Body of pancreas (tissue), 4 donors: ENCODE data around the gene EPB41L3. TPM values are rescaled to one million over a fixed set of nuclear protein-coding genes. Genes with fewer than 3 reads are reported as not detected.

Experiments used
- ATAC-seq: fragments of 150-250 bp; one replicate; pipeline ENCODE4 v1.9.1; 2016
- DNase-seq, 4 donors: peaks; one replicate each; pipeline ENCODE4 v3.0.0-alpha.2; 2019
- H3K27ac ChIP-seq, 4 donors: fragments of 200-600 bp; sonication (generic); 1 replicate in 3 of 4; 2 replicates in 1 of 4; pipeline versions ENCODE4 v1.5.1 to v1.6.1; 2016 to 2019; ENCODE audit warnings: mild to moderate bottlenecking in 1 of 4, mixed read lengths in 1 of 4, moderate library complexity in 1 of 4
- H3K27me3 ChIP-seq, 2 donors: fragments of 200-600 bp; sonication (generic); one replicate each; pipeline ENCODE4 v1.6.0; 2016; ENCODE audit warnings: mild to moderate bottlenecking in 1 of 2
- H3K36me3 ChIP-seq, 2 donors: fragments of 200-600 bp; sonication (generic); replicated peaks in 1 of 2; 2 replicates each; pipeline ENCODE4 v1.5.1; 2016; ENCODE audit warnings: low read depth in 2 of 2; ENCODE audit not compliant: insufficient read depth in 1 of 2
- H3K4me1 ChIP-seq: fragments of 200-600 bp; sonication (generic); one replicate; pipeline ENCODE4 v1.6.0; 2016
- H3K4me3 ChIP-seq, 2 donors: fragments of 200-600 bp; sonication (generic); 1 replicate in 1 of 2; 2 replicates in 1 of 2; pipeline ENCODE4 v1.5.1; 2016 to 2019
- H3K9me3 ChIP-seq, 3 donors: fragments of 200-600 bp; sonication (generic); 1 replicate in 2 of 3; 2 replicates in 1 of 3; pipeline ENCODE4 v1.5.1; 2016
- POLR2A ChIP-seq, 3 donors: fragments of 450-650 bp; IDR thresholded peaks; one replicate each; pipeline ENCODE4 v1.6.1; 2016; ENCODE audit warnings: antibody characterized with exemption in 3 of 3, mild to moderate bottlenecking in 2 of 3
- WGBS, 2 donors: methylation state at CpG; one replicate each; pipeline ENCODE4 v1.1.5; 2017; 5-methylcytosine and 5-hydroxymethylcytosine counted together
- intact Hi-C: fragments of 100-400 bp; cut with DNase I; formaldehyde crosslinking; loops from one replicate; pipeline ENCODE4 v1.15.1; 2023
- total RNA-seq, 2 donors: library from RNA; depleted of rRNA; stranded (reverse); fragments of >200 nt; gene quantifications; one replicate each; pipeline ENCODE4 v1.1.0, GENCODE V29; 2016
- TF ChIP-seq, protein P1 (sequence below), 7 experiments: fragments of 450-650 bp in 4 of 7; fragments of 200-600 bp in 3 of 7; sonication (generic) in 3 of 7; IDR thresholded peaks; one replicate each; pipeline ENCODE4 v1.5.1; 2016 to 2019; ENCODE audit warnings: antibody characterized with exemption in 7 of 7

Gene EPB41L3
- total RNA-seq, 2 donors from 2014 or later, result 22.1 to 25.1 TPM

DNA sequence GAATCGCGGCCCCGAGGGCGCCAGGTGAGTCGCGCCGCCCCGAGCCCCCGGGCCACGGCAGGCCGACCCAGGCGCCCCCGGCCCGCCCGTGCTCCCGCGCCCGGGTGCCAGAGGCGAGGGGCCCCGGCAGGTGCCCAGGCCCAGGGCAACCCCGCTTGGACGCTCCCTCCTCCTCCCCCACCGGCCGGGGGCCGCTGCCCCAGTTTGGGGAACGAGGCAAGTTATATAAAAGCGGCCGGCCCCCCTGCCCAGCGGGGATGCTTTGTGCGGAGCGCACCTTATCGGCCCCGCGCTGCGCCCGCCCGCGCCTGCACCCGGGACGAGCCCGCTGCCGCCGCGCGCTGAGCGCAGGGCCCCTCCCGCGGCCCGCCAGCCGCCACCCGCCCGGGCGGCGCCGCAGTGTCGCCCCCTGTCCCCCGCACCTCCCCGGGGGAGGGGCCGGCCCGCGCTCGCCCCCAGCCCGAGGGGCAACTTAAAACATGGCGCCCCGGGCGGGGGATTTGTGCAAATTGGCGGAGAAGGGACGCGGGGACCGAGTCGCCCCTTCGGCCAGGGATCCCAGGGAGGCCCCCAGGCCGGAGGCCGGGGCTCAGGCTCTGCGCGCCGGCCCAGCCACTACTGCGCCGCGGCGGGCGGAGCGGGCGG, 639 bp downstream of the EPB41L3 start:
- Histone ChIP-seq H3K27ac (peak overlapping the region in 2 of 4 donors; percentile 25 to 56), H3K4me1 (peaks cover 14% of the 10 kb centered on the region), H3K27me3 (no peaks in the 10 kb centered on the region), H3K9me3 (no peaks in the 10 kb centered on the region), H3K36me3 (no peaks in the 10 kb centered on the region), H3K4me3 (peak overlapping the region; percentile 16 to 25)
- TF ChIP-seq POLR2A (IDR thresholded peaks at IDR 0.05), result no peak
- TF ChIP-seq, protein P1, sequence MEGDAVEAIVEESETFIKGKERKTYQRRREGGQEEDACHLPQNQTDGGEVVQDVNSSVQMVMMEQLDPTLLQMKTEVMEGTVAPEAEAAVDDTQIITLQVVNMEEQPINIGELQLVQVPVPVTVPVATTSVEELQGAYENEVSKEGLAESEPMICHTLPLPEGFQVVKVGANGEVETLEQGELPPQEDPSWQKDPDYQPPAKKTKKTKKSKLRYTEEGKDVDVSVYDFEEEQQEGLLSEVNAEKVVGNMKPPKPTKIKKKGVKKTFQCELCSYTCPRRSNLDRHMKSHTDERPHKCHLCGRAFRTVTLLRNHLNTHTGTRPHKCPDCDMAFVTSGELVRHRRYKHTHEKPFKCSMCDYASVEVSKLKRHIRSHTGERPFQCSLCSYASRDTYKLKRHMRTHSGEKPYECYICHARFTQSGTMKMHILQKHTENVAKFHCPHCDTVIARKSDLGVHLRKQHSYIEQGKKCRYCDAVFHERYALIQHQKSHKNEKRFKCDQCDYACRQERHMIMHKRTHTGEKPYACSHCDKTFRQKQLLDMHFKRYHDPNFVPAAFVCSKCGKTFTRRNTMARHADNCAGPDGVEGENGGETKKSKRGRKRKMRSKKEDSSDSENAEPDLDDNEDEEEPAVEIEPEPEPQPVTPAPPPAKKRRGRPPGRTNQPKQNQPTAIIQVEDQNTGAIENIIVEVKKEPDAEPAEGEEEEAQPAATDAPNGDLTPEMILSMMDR (IDR thresholded peaks at IDR 0.05), result no peak
- WGBS, 2 donors, result 1% methylated on average over 57 of the region's 84 CpGs; no CpG with 5 or more reads in 1 of the 2 donors
- DNase-seq (peak in 2 of 4 donors; percentile 15 to 25), ATAC-seq (peak; percentile 62)
- intact Hi-C loops, result no loop called here

DNA sequence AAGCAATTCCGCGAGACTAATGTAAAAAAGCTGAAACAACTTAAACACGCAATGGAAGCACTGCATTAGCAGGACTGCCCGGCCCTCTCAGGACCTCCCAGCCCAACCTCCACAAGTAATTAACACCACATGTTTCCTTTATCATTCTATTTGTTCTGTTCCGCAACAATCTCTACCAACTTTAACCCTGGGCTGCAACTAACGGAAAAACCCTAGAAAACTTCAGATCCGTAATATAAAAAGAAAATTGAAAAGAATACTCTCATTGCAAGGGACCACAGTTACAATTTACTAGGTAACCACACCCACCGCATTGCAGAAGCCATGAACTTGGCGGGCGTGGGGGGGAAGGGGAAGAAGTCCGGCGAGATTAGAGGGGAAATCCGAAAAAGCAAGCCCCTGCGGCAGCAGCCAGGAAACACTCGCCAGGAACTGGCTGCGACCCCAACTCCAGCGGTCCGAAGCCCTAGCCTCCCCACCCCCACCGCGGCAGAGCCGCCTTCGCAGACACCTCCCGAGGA, 1.2 kb downstream of the EPB41L3 start:
- WGBS, 2 donors, result 1 to 2% methylated on average over 17 to 21 of the region's 23 CpGs
- Histone ChIP-seq H3K27me3 (no peaks in the 10 kb centered on the region), H3K4me3 (peak overlapping the region; percentile 16 to 25), H3K27ac (peak overlapping the region in 2 of 4 donors; percentile 25 to 56), H3K4me1 (peaks cover 14% of the 10 kb centered on the region), H3K36me3 (no peaks in the 10 kb centered on the region), H3K9me3 (no peaks in the 10 kb centered on the region)
- DNase-seq (peak in 1 of 4 donors; percentile 19), ATAC-seq (no peak)
- no peak for TF ChIP-seq POLR2A (IDR thresholded peaks at IDR 0.05)
- TF ChIP-seq, protein P1 (IDR thresholded peaks at IDR 0.05), result no peak
- intact Hi-C loops, result no loop called here

- Histone ChIP-seq H3K36me3 (no peaks in the 10 kb centered on the region), H3K9me3 (no peaks in the 10 kb centered on the region), H3K4me3 (no peak overlapping the region), H3K27me3 (no peaks in the 10 kb centered on the region), H3K27ac (no peak overlapping the region), H3K4me1 (peaks cover 14% of the 10 kb centered on the region)
- DNase-seq, result no peak
- WGBS, 2 donors, result 49 to 57% methylated on average over 3 of the region's 3 CpGs
- no peak for TF ChIP-seq POLR2A (IDR thresholded peaks at IDR 0.05)
- TF ChIP-seq, protein P1 (IDR thresholded peaks at IDR 0.05), result no peak
- ATAC-seq, result no peak
- intact Hi-C loops, result no loop called here
Measured at GRCh38 chr18:5541644-5542043, 2.2 kb downstream of the EPB41L3 start.

DNA sequence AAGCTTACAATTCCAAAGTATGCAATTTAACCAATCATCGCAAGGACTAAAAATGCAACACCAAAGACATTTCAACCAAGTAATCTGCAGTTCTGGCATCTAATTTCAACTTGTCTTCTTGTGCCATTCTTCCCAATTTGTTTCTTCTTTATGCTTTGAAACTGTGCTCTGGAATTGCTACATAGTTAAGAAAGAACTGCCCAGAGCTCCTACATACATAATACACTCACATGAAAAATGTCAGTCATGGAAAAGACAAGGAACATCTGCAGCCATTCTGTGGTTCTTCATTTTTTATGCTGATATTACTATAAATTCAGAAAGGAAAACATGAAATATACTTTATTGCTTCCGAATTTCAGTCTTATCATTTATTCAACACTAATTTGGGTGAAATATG, 4.4 kb downstream of the EPB41L3 start:
- Histone ChIP-seq H3K4me1 (peaks cover 12% of the 10 kb centered on the region), H3K27me3 (no peaks in the 10 kb centered on the region), H3K9me3 (no peaks in the 10 kb centered on the region), H3K27ac (no peak overlapping the region), H3K4me3 (no peak overlapping the region), H3K36me3 (no peaks in the 10 kb centered on the region)
- TF ChIP-seq, protein P1 (IDR thresholded peaks at IDR 0.05), result no peak
- no peak for TF ChIP-seq POLR2A (IDR thresholded peaks at IDR 0.05)
- ATAC-seq, result no peak
- intact Hi-C loops, result no loop called here
- 88 to 91% methylated on average over 2 of the region's 2 CpGs for WGBS, 2 donors
- no peak for DNase-seq

DNA sequence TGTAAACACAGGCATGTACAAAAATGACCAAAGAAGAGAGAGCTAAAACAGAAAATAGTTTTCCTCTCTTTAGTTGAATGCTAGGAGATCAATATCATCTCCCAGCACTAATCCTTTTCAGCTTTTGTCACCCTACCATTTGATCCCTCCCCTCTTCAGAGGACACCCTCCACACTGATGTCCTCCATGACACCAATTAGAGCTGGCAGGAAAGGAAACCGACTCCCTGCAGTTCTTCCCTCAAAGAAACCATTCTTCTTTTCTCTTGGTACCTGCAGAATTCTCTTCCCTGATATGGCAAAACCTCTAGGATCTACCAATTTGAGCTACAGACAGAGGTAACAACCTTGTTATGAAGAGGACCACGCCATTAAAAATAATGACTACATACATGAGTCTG, 5.3 kb downstream of the EPB41L3 start:
- H3K4me1 ChIP-seq, result peaks cover 5% of the 10 kb centered on the region
- WGBS, 2 donors, result 57 to 67% methylated on average over 2 of the region's 2 CpGs
- H3K9me3 ChIP-seq, result no peaks in the 10 kb centered on the region
- no peak overlapping the region for H3K4me3 ChIP-seq
- no peaks in the 10 kb centered on the region for H3K36me3 ChIP-seq
- DNase-seq, result no peak
- intact Hi-C loops, result no loop called here
- H3K27me3 ChIP-seq, result no peaks in the 10 kb centered on the region
- no peak for ATAC-seq
- TF ChIP-seq, protein P1 (IDR thresholded peaks at IDR 0.05), result no peak
- no peak for TF ChIP-seq POLR2A (IDR thresholded peaks at IDR 0.05)
- H3K27ac ChIP-seq, result no peak overlapping the region
